ENCODE measurements around the gene SAP130.

Gene SAP130

GRCh38 chr2:127897531-127898211 is 130.2 kb downstream of the SAP130 start:
- no peak for DNase-seq (ENCODE audit: low read depth in 2 of 3, low spot score in 2 of 3)

DNA sequence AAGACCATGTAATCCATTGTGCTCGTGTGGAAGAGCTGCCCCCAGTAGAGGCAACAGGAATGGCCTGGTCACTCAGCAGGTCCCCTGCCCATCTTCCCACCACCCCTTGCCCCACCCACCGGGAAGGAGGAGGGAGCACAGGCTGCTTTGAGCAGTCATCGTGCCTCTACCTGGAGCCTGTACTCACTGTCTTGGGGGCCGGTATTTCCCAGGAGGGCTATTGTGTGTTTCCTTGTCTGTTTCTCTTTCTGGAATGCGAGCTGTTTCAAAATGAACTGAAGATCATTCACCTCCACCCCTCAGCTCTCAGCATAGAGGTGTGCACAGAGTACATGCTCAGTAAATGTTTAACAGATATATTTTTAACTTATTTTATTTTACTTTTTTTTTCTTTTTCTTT is 134.4 kb downstream of the SAP130 start:
- DNase-seq (ENCODE audit: low read depth in 2 of 3, low spot score in 2 of 3), result no peak

GRCh38 chr2:127893033-127893432 is 134.8 kb downstream of the SAP130 start:
- DNase-seq (ENCODE audit: low read depth in 2 of 3, low spot score in 2 of 3), result no peak

GRCh38 chr2:127891811-127892210 is 136.0 kb downstream of the SAP130 start:
- no peak for DNase-seq (ENCODE audit: low read depth in 2 of 3, low spot score in 2 of 3)
